HCT116 (cell line): ENCODE measurements around the gene MDFI. TPM values are rescaled to one million over a fixed set of nuclear protein-coding genes. Genes with fewer than 3 reads are reported as not detected.

Experiments
- ATAC-seq: fragments of 200-7000 bp; cut with Tn5 transposase; 2 replicates; pipeline ENCODE4 v1.9.1; 2020; ENCODE audit warnings: mild to moderate bottlenecking, moderate library complexity
- BruUV-seq: library from RNA; stranded (reverse); fragments of 400-500 nt; replicated peaks from 2 replicates; lab custom pipeline; 2021; lab: Mats Ljungman, UMichigan
- CTCF ChIA-PET: fragments of 300-600 bp; sonication (Branson Sonifier 250); formaldehyde crosslinking; loops from one replicate; lab custom pipeline; 2021; ENCODE audit warnings: antibody characterized with exemption; lab: Charles Lee
- POLR2A ChIA-PET: fragments of 300-600, 350-600 bp; sonication (Branson Sonifier 250); formaldehyde crosslinking; loops from one replicate; lab custom pipeline; 2021; ENCODE audit warnings: antibody characterized with exemption; lab: Charles Lee
- RAD21 ChIA-PET, 2 experiments: fragments of 300-600 bp; sonication (Branson Sonifier 250); formaldehyde crosslinking; loops; one replicate each; lab custom pipeline; 2023; ENCODE audit warnings: low total read pairs in 2 of 2; ENCODE audit not compliant: uncharacterized antibody in 2 of 2, unreplicated experiment in 2 of 2, low non-redundant PET in 1 of 2; lab: Charles Lee
- DNase-seq: peaks from one replicate; pipeline ENCODE4 v3.0.0-alpha.2; 2010; ENCODE audit warnings: low read depth, low spot score
- H2AFZ ChIP-seq: fragments of 200-600 bp; shearing (Covaris generic), sonication (generic); 2 replicates; pipeline ENCODE4 v1.6.1; 2017; ENCODE audit warnings: low read depth, mixed run types, mixed read lengths, antibody characterized with exemption, low read length; ENCODE audit not compliant: poor library complexity, severe bottlenecking
- H3K27ac ChIP-seq: 2 replicates; pipeline ENCODE4 v1.5.1; 2012; ENCODE audit warnings: low read depth, low read length
- H3K27me3 ChIP-seq: fragments of 200-600 bp; sonication (generic); 2 replicates; pipeline ENCODE4 v1.6.1; 2016; ENCODE audit warnings: mixed run types, low read length, mixed read lengths; ENCODE audit not compliant: insufficient read depth
- H3K36me3 ChIP-seq, 2 experiments: fragments of 200-500 bp in 1 of 2; fragments of 200-600 bp in 1 of 2; sonication (Bioruptor generic) in 1 of 2; sonication (generic) in 1 of 2; 2 replicates each; pipeline versions ENCODE4 v1.5.1 to v1.6.1; 2014 to 2016; ENCODE audit warnings: low read length in 2 of 2, inconsistent platforms in 1 of 2, mixed read lengths in 1 of 2, mixed run types in 1 of 2; ENCODE audit not compliant: insufficient read depth in 2 of 2, control insufficient read depth in 1 of 2
- H3K4me1 ChIP-seq, 2 experiments: fragments of 200-600 bp in 1 of 2; sonication (generic) in 1 of 2; 2 replicates each; pipeline versions ENCODE4 v1.5.1 to v1.6.1; 2012 to 2017; ENCODE audit warnings: low read length in 2 of 2, inconsistent platforms in 1 of 2, mild to moderate bottlenecking in 1 of 2, mixed read lengths in 1 of 2, mixed run types in 1 of 2, moderate library complexity in 1 of 2; ENCODE audit not compliant: insufficient read depth in 2 of 2, control insufficient read depth in 1 of 2
- H3K4me2 ChIP-seq: fragments of 200-600 bp; sonication (generic); 2 replicates; pipeline ENCODE4 v1.6.1; 2017; ENCODE audit warnings: mixed run types, low read length, mixed read lengths
- H3K4me3 ChIP-seq, 2 experiments: fragments of 200-600 bp in 1 of 2; sonication (generic) in 1 of 2; replicated peaks in 1 of 2; 2 replicates each; pipeline ENCODE4 v1.5.1; 2011 to 2016; ENCODE audit warnings: low read length in 2 of 2, control low read depth in 1 of 2, low read depth in 1 of 2, mild to moderate bottlenecking in 1 of 2, mixed read lengths in 1 of 2, mixed run types in 1 of 2
- H3K79me2 ChIP-seq: fragments of 200-600 bp; sonication (generic); 2 replicates; pipeline ENCODE4 v1.6.1; 2017; ENCODE audit warnings: mild to moderate bottlenecking, mixed run types, low read length, moderate library complexity, mixed read lengths; ENCODE audit not compliant: insufficient read depth
- H3K9ac ChIP-seq: fragments of 200-600 bp; sonication (generic); 2 replicates; pipeline ENCODE4 v1.6.1; 2016; ENCODE audit warnings: low read length, mixed read lengths
- H3K9me2 ChIP-seq: fragments of 200-600 bp; sonication (generic), shearing (Covaris generic); 2 replicates; pipeline ENCODE4 v1.6.1; 2017; ENCODE audit warnings: mixed run types, mild to moderate bottlenecking, moderate library complexity; ENCODE audit not compliant: insufficient read depth
- H3K9me3 ChIP-seq, 2 experiments: fragments of 200-500 bp in 1 of 2; fragments of 200-600 bp in 1 of 2; sonication (Bioruptor generic) in 1 of 2; sonication (generic) in 1 of 2; 2 replicates each; pipeline ENCODE4 v1.6.1; 2014 to 2017; ENCODE audit warnings: low read length in 2 of 2, mixed read lengths in 2 of 2, inconsistent platforms in 1 of 2, low read depth in 1 of 2, mild to moderate bottlenecking in 1 of 2, mixed run types in 1 of 2, moderate library complexity in 1 of 2; ENCODE audit not compliant: control insufficient read depth in 1 of 2, insufficient read depth in 1 of 2
- H4K20me1 ChIP-seq: fragments of 200-600 bp; sonication (generic), shearing (Covaris generic); 2 replicates; pipeline ENCODE4 v1.6.1; 2017; ENCODE audit warnings: mixed run types, mild to moderate bottlenecking, moderate library complexity; ENCODE audit not compliant: insufficient read depth
- CBX3 ChIP-seq: IDR thresholded peaks from 2 replicates; pipeline ENCODE4 v1.6.1; 2012; ENCODE audit warnings: low read depth
- CEBPB ChIP-seq: IDR thresholded peaks from 2 replicates; pipeline ENCODE4 v1.6.1; 2012; ENCODE audit warnings: low read depth
- TCF7L2 ChIP-seq: IDR thresholded peaks from 2 replicates; pipeline ENCODE4 v1.7.0; 2011; ENCODE audit warnings: borderline replicate concordance, inconsistent platforms; ENCODE audit not compliant: insufficient read depth, insufficient read length; ENCODE audit errors: extremely low read depth
- intact Hi-C: fragments of 100-400 bp; cut with micrococcal nuclease; formaldehyde crosslinking; loops from 2 replicates; pipeline ENCODE4 v1.10.0; 2022
- total RNA-seq: library from RNA; stranded (reverse); gene quantifications from one replicate; pipeline ENCODE4 v1.2.1, GENCODE V29; 2021; ENCODE audit not compliant: unreplicated experiment
- TF ChIP-seq, protein P1 (sequence below), 3 experiments: fragments of 200-600 bp in 1 of 3; sonication (generic) in 1 of 3; IDR thresholded peaks in 2 of 3; conservative IDR thresholded peaks in 1 of 3; 2 replicates each; pipeline ENCODE4 v1.5.1; 2012 to 2017; ENCODE audit warnings: low read depth in 2 of 3, low read length in 2 of 3, antibody characterized with exemption in 1 of 3, borderline replicate concordance in 1 of 3, control low read depth in 1 of 3, mild to moderate bottlenecking in 1 of 3, mixed read lengths in 1 of 3, mixed run types in 1 of 3, moderate library complexity in 1 of 3; ENCODE audit not compliant: insufficient read depth in 1 of 3

MDFI gene
- total RNA-seq, 1 experiment from 2014 or later: 35.5 TPM

DNA sequence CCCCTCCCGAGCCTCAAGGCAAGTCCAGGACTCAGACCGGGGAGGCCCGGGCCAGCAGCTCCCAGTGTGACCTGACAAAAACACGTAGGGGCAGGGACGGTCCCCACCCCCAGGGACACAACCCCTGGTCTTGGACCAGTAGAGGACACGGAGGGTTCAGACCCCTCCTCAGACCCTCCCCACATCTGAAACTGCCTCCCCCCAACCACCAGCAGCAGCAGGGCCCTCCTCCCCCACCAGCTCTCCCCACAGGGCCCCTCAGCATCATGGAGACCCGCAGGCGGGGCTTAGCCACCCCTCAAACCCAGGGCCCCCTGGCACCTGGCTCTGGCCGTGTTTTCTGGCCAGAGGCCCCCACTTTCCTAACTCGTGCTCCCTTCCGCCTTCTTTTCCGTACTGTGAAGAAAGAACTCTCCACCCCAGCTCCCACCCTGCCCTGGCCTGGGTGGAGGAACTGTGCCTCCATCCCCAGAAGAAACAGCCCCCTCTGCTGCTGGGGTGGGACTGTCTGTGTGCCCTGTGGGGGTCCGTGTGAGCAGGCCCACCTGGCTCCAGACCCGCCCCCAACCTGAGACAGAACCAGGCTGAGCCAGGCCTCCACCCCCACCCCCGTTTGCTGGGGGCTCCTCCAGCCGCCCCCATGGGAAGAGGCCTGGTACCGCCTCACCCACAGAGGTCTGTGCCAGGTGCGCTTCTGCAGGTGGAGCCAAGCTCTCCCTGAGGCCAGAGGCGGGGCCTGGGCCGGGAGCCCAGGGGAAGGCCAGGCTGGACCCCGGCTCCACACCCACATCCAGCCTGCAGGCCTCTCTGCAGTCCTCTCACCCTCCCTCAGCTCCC is 39.0 kb upstream of the MDFI start:
- Histone ChIP-seq H3K9me2 (no peaks in the 10 kb centered on the region), H3K27ac (no peak overlapping the region), H3K9ac (no peak overlapping the region), H2AFZ (no peak overlapping the region), H3K27me3 (no peaks in the 10 kb centered on the region), H3K79me2 (no peaks in the 10 kb centered on the region), H4K20me1 (no peaks in the 10 kb centered on the region), H3K4me3 (no peak overlapping the region), H3K4me2 (no peak overlapping the region), H3K4me1 (peaks cover 3 to 12% of the 10 kb centered on the region in 2 experiments; a peak in 3 of 4 replicates), H3K36me3 (peaks cover 0 to 4% of the 10 kb centered on the region in 2 experiments; a peak in 1 of 4 replicates), H3K9me3 (no peaks in the 10 kb centered on the region)
- BruUV-seq: no TSS peak
- ChIA-PET POLR2A (no interaction called here), CTCF (no interaction called here), RAD21 (no interaction called here)
- ATAC-seq (no peak), DNase-seq (no peak)
- intact Hi-C loops: no loop called here
- TF ChIP-seq CEBPB: no peak
- TF ChIP-seq CBX3: no peak
- TF ChIP-seq, protein P1, sequence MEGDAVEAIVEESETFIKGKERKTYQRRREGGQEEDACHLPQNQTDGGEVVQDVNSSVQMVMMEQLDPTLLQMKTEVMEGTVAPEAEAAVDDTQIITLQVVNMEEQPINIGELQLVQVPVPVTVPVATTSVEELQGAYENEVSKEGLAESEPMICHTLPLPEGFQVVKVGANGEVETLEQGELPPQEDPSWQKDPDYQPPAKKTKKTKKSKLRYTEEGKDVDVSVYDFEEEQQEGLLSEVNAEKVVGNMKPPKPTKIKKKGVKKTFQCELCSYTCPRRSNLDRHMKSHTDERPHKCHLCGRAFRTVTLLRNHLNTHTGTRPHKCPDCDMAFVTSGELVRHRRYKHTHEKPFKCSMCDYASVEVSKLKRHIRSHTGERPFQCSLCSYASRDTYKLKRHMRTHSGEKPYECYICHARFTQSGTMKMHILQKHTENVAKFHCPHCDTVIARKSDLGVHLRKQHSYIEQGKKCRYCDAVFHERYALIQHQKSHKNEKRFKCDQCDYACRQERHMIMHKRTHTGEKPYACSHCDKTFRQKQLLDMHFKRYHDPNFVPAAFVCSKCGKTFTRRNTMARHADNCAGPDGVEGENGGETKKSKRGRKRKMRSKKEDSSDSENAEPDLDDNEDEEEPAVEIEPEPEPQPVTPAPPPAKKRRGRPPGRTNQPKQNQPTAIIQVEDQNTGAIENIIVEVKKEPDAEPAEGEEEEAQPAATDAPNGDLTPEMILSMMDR (IDR thresholded peaks at IDR 0.05 in 2 of 3, conservative IDR thresholded peaks at IDR 0.05 in 1 of 3; ENCODE audit: borderline replicate concordance in 1 of 3, insufficient read depth in 1 of 3, low read depth in 2 of 3, low read length in 2 of 3): no peak
- no peak for TF ChIP-seq TCF7L2
